ENCODE data around the gene TSPEAR. TPM values are rescaled to one million over a fixed set of nuclear protein-coding genes. Genes with fewer than 3 reads are reported as not detected.

TSPEAR gene
- total RNA-seq, 6 experiments from 2014 or later, result not detected

DNA sequence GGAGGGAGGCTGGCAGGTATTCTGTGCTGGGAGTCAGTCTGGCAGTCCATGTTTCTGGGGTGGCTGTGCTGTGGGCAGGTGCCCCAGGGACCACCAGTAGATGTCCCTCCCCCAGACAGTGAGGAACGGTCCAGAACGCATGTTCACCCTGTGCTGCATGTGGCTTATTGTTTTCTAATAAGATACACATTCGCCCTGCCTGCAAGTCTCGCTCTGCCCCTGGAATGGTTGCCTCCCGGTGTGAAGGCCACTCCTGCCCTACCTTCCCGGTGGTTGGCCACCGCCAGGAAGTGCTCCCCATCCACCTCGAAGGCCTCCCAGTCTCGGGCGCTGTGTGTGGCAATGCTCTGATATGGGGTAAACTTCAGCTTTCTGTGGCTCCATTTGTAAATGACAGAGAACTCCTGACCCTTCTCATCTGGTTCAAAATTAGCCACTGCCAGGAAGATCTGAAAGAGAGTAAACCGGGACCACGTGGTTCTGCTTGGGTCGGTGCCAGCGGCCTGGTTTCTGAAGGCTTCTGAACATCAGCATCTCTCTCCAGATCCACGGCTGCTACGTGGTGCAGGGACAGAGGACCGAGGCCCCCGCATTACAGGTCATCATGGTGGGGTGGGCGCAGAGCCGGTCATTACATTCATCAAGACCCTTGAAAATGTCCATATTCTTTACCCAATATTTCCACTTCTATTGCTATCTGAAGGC lies 185.8 kb downstream of the TSPEAR start:
- no peak overlapping the region for H3K4me3 ChIP-seq
- no peaks in the 10 kb centered on the region for H3K4me1 ChIP-seq
- no peaks in the 10 kb centered on the region for H3K36me3 ChIP-seq
- intact Hi-C loops (cut with DNase I), result no loop called here
- WGBS (ENCODE audit: insufficient coverage, low coverage, low lambda C conversion rate, missing lambda C conversion rate), result 100% methylated on average over 4 of the region's 20 CpGs
- DNase-seq (peak in 1 of 3 donors; percentile 12), ATAC-seq (no peak)
- H3K9me3 ChIP-seq, result no peaks in the 10 kb centered on the region
- TF ChIP-seq, protein P1, sequence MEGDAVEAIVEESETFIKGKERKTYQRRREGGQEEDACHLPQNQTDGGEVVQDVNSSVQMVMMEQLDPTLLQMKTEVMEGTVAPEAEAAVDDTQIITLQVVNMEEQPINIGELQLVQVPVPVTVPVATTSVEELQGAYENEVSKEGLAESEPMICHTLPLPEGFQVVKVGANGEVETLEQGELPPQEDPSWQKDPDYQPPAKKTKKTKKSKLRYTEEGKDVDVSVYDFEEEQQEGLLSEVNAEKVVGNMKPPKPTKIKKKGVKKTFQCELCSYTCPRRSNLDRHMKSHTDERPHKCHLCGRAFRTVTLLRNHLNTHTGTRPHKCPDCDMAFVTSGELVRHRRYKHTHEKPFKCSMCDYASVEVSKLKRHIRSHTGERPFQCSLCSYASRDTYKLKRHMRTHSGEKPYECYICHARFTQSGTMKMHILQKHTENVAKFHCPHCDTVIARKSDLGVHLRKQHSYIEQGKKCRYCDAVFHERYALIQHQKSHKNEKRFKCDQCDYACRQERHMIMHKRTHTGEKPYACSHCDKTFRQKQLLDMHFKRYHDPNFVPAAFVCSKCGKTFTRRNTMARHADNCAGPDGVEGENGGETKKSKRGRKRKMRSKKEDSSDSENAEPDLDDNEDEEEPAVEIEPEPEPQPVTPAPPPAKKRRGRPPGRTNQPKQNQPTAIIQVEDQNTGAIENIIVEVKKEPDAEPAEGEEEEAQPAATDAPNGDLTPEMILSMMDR (IDR thresholded peaks at IDR 0.05), result no peak
- TF ChIP-seq POLR2A (IDR thresholded peaks at IDR 0.05), result no peak
- no peak overlapping the region for H3K27ac ChIP-seq
- no peaks in the 10 kb centered on the region for H3K27me3 ChIP-seq

DNA sequence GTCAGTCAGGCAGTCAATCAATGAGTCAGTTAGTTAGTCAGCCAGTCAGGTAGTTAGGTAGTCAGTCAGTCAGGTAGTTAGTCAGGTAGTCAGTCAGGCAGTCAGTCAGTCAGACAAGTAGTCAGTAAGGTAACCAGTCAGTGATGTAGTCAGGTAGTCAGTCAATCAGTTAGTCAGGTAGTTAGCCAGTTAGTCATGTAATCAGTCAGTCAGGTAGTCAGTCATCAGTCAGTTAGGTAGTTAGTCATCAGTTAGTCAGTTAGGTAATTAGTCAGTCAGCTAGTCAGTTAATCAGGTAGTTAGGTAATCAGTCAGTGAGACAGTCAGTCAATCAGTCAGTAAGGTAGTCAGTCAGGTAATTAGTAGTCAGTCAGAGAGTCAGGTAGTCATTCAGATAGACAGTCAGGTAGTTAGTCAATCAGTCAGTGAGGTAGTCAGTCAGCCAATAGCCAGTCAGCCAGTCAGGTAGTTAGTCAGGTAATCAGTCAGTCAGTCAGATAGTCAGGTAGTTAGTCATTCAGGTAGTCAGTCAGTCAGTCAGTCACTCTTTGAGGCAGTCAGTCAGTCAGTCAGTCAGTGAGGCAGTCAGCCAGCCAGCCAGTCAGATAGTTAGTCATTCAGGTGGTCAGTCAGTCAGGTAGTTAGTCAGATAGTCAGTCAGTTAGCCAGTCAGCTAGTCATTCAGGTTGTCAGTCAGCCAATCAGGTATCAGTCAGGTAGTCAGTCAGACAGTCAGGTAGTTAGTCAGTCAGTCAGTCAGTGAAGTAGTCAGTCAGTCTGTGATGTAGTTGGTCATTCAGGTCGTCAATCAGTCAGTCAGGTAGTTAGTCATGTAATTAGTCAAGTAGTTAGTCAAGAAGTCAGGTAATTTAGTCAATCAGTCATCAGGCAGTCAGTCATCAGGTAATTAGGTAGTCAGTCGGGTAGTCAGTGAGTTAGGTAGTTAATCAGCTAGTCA lies 186.7 kb downstream of the TSPEAR start:
- Histone ChIP-seq H3K36me3 (no peaks in the 10 kb centered on the region), H3K4me1 (no peaks in the 10 kb centered on the region), H3K27me3 (no peaks in the 10 kb centered on the region), H3K27ac (no peak overlapping the region), H3K9me3 (no peaks in the 10 kb centered on the region), H3K4me3 (no peak overlapping the region)
- WGBS (ENCODE audit: insufficient coverage, low coverage, low lambda C conversion rate, missing lambda C conversion rate), result 33% methylated on average over 1 of the region's 2 CpGs
- ATAC-seq, result no peak
- DNase-seq, result no peak
- TF ChIP-seq, protein P1 (IDR thresholded peaks at IDR 0.05), result no peak
- TF ChIP-seq POLR2A (IDR thresholded peaks at IDR 0.05), result no peak
- intact Hi-C loops (cut with DNase I), result no loop called here

DNA sequence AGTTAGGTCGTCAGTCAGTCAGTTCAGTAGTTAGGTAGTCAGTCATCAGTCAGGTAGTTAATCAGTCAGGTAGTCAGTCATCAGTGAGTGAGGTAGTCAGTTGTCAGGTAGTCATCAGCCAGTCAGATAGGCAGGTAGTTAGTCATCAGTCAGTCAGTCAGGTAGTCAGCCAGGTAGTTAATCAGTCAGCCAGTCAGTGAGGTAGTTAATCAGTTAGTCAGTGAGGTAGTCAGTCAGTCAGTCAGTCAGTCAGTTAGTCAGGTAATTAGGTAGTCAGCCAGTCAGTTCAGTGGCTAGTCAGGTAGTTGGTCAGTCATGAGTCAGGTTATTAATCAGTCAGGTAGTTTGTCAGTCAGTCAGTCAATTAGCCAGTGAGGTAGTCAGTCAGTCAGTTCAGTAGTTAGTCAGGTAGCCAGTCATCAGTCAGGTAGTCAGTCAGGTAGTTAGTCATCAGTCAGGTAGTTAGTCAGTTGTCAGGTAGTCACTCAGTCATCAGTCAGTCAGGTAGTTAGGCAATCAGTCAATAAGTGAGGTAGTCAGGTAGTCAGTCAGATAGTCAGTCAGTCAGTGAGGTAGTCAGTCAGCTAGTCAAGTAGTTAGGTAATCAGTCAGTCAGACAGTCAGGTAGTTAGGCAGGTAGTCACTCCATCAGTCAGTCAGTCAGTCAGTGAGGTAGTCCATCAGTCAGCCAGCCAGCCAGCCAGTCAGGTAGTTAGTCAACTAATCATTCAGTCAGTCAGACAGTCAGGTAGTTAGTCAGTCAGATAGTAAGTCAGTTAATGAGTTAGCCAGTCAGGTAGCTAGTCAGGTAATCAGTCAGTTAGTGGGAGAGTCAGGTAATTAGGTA lies 187.6 kb downstream of the TSPEAR start:
- no peaks in the 10 kb centered on the region for H3K36me3 ChIP-seq
- no peak overlapping the region for H3K4me3 ChIP-seq
- H3K27ac ChIP-seq, result no peak overlapping the region
- WGBS (ENCODE audit: insufficient coverage, low coverage, low lambda C conversion rate, missing lambda C conversion rate), result no CpG with 5 or more reads among the region's 1 CpG
- no peak for ATAC-seq
- no peaks in the 10 kb centered on the region for H3K27me3 ChIP-seq
- TF ChIP-seq, protein P1 (IDR thresholded peaks at IDR 0.05), result no peak
- no peak for TF ChIP-seq POLR2A (IDR thresholded peaks at IDR 0.05)
- no peaks in the 10 kb centered on the region for H3K9me3 ChIP-seq
- no peak for DNase-seq
- intact Hi-C loops (cut with DNase I), result no loop called here
- no peaks in the 10 kb centered on the region for H3K4me1 ChIP-seq

DNA sequence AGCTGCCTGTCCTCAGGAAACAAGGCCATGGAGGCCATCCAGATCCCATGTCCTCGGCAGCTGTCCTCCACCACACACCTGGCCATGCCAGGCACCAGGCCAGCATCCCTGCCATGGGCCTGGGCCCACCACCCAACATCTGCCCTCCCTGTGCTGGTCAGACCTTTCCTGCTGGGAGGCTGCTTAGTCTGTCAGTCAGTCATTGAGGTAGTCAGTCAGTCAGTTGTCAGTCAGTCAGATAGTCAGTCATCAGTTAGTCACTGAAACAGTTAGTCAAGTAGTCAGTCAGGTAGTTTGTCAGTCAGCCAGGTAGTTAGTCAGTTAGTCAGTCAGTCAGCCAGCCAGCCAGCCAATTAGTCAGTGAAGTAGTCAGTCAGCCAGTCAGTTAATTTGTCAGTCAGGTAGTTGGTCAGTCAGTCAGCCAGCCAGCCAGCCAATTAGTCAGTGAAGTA lies 188.6 kb downstream of the TSPEAR start:
- H3K27ac ChIP-seq, result no peak overlapping the region
- no CpG with 5 or more reads among the region's 1 CpG for WGBS (ENCODE audit: insufficient coverage, low coverage, low lambda C conversion rate, missing lambda C conversion rate)
- H3K27me3 ChIP-seq, result no peaks in the 10 kb centered on the region
- H3K4me3 ChIP-seq, result no peak overlapping the region
- H3K36me3 ChIP-seq, result no peaks in the 10 kb centered on the region
- no peaks in the 10 kb centered on the region for H3K9me3 ChIP-seq
- intact Hi-C loops (cut with DNase I), result no loop called here
- DNase-seq, result peak in 1 of 3 donors; percentile 22
- H3K4me1 ChIP-seq, result no peaks in the 10 kb centered on the region
- no peak for TF ChIP-seq POLR2A (IDR thresholded peaks at IDR 0.05)
- TF ChIP-seq, protein P1 (IDR thresholded peaks at IDR 0.05), result no peak
- no peak for ATAC-seq

Measured in right lobe of liver (tissue), 6 donors.